Measurements from ENCODE around the gene BGN.

DNA sequence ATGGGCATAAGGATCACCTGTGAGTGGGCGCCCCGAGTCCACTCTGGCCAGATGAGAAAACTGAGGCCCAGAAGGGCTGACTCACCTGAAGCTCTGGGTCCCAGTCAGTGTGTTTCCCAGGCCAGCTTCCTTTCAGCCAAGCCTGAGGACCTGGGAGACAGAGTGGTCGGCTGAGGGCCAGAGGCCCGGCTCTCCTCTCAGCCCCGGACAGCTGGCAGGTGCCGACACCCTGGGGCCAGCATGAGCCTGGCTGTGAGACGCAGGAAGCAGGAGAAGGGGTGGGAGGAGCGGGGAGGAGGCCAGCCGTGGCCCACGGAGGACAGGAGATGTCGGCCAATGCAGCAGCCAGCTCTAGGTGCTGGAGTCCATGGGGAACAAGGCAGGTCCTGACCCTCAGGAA lies 51.6 kb downstream of the BGN start:
- TF ChIP-seq, protein P1, sequence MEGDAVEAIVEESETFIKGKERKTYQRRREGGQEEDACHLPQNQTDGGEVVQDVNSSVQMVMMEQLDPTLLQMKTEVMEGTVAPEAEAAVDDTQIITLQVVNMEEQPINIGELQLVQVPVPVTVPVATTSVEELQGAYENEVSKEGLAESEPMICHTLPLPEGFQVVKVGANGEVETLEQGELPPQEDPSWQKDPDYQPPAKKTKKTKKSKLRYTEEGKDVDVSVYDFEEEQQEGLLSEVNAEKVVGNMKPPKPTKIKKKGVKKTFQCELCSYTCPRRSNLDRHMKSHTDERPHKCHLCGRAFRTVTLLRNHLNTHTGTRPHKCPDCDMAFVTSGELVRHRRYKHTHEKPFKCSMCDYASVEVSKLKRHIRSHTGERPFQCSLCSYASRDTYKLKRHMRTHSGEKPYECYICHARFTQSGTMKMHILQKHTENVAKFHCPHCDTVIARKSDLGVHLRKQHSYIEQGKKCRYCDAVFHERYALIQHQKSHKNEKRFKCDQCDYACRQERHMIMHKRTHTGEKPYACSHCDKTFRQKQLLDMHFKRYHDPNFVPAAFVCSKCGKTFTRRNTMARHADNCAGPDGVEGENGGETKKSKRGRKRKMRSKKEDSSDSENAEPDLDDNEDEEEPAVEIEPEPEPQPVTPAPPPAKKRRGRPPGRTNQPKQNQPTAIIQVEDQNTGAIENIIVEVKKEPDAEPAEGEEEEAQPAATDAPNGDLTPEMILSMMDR (IDR thresholded peaks at IDR 0.05), result no peak
- TF ChIP-seq POLR2A (IDR thresholded peaks at IDR 0.05), result no peak
